DND-41 (cell line): ENCODE measurements around the gene MAGED2.

Source experiments
- ATAC-seq: fragments of 200-7000 bp; cut with Tn5 transposase; 3 replicates; pipeline ENCODE4 v1.9.1; 2021; ENCODE audit warnings: low read depth; ENCODE audit not compliant: insufficient read depth
- DNase-seq: peaks from one replicate; pipeline ENCODE4 v3.0.0-alpha.2; 2020
- H2AFZ ChIP-seq: 2 replicates; pipeline ENCODE4 v1.6.0; 2012; ENCODE audit warnings: low read depth, low read length
- H3K27ac ChIP-seq: 2 replicates; pipeline ENCODE4 v1.5.1; 2012; ENCODE audit warnings: low read length, inconsistent platforms
- H3K27me3 ChIP-seq: fragments of 200-600 bp; sonication (generic); 2 replicates; pipeline ENCODE4 v1.6.0; 2012; ENCODE audit warnings: low read length, mild to moderate bottlenecking, inconsistent platforms; ENCODE audit not compliant: insufficient read depth, poor library complexity
- H3K36me3 ChIP-seq: 2 replicates; pipeline ENCODE4 v1.5.1; 2012; ENCODE audit warnings: low read length, inconsistent platforms; ENCODE audit not compliant: insufficient read depth
- H3K4me1 ChIP-seq: 2 replicates; pipeline ENCODE4 v1.5.1; 2012; ENCODE audit warnings: mild to moderate bottlenecking, low read length; ENCODE audit not compliant: insufficient read depth
- H3K4me2 ChIP-seq: 2 replicates; pipeline ENCODE4 v1.6.0; 2012; ENCODE audit warnings: mild to moderate bottlenecking, moderate library complexity, low read length, inconsistent platforms; ENCODE audit not compliant: insufficient read depth
- H3K4me3 ChIP-seq, 2 experiments: fragments of 200-600 bp in 1 of 2; shearing (Covaris generic) in 1 of 2; 2 replicates each; pipeline ENCODE4 v1.5.1; 2012 to 2016; ENCODE audit warnings: inconsistent platforms in 2 of 2, low read length in 2 of 2, mild to moderate bottlenecking in 2 of 2, low read depth in 1 of 2, moderate library complexity in 1 of 2
- H3K79me2 ChIP-seq: 2 replicates; pipeline ENCODE4 v1.6.0; 2012; ENCODE audit warnings: low read length, inconsistent platforms; ENCODE audit not compliant: insufficient read depth
- H3K9ac ChIP-seq: 2 replicates; pipeline ENCODE4 v1.6.0; 2012; ENCODE audit warnings: low read depth, mild to moderate bottlenecking, inconsistent platforms, low read length, moderate library complexity
- H3K9me3 ChIP-seq: 2 replicates; pipeline ENCODE4 v1.5.1; 2012; ENCODE audit warnings: low read length, moderate library complexity, mild to moderate bottlenecking, inconsistent platforms; ENCODE audit not compliant: insufficient read depth, severe bottlenecking
- H4K20me1 ChIP-seq: 2 replicates; pipeline ENCODE4 v1.6.0; 2012; ENCODE audit warnings: low read length; ENCODE audit not compliant: insufficient read depth
- CTCF ChIP-seq: IDR thresholded peaks from 2 replicates; pipeline ENCODE4 v1.5.1; 2012; ENCODE audit warnings: borderline replicate concordance, low read length, moderate library complexity, mild to moderate bottlenecking; ENCODE audit not compliant: poor library complexity, severe bottlenecking; ENCODE audit errors: extremely low read depth
- EZH2 ChIP-seq: IDR thresholded peaks from 3 replicates; pipeline ENCODE4 v1.6.1; 2012; ENCODE audit warnings: borderline replicate concordance, low read depth, mild to moderate bottlenecking, moderate library complexity, low read length, inconsistent platforms; ENCODE audit not compliant: severe bottlenecking

Gene MAGED2

GRCh38 chrX:54819201-54819600, 11.7 kb downstream of the MAGED2 start:
- Histone ChIP-seq H3K4me3 (no peak overlapping the region), H3K4me1 (no peaks in the 10 kb centered on the region), H3K36me3 (peaks cover 13% of the 10 kb centered on the region), H3K9ac (no peak overlapping the region), H3K4me2 (no peak overlapping the region), H4K20me1 (no peaks in the 10 kb centered on the region), H3K27ac (no peak overlapping the region), H3K9me3 (no peaks in the 10 kb centered on the region), H2AFZ (no peak overlapping the region), H3K79me2 (no peaks in the 10 kb centered on the region), H3K27me3 (no peaks in the 10 kb centered on the region)
- TF ChIP-seq EZH2, result no peak
- no peak for TF ChIP-seq CTCF
- DNase-seq (no peak), ATAC-seq (no peak)

- H3K27ac ChIP-seq, result no peak overlapping the region
- ATAC-seq, result no peak
Observed at GRCh38 chrX:54820737-54821136, 13.2 kb downstream of the MAGED2 start.

GRCh38 chrX:54821310-54821709, 13.8 kb downstream of the MAGED2 start:
- Histone ChIP-seq H2AFZ (no peak overlapping the region), H3K27ac (no peak overlapping the region), H3K9ac (no peak overlapping the region), H3K4me2 (no peak overlapping the region), H3K4me3 (no peak overlapping the region), H3K79me2 (no peaks in the 10 kb centered on the region), H3K9me3 (no peaks in the 10 kb centered on the region), H3K36me3 (no peaks in the 10 kb centered on the region), H3K4me1 (no peaks in the 10 kb centered on the region), H4K20me1 (no peaks in the 10 kb centered on the region), H3K27me3 (no peaks in the 10 kb centered on the region)
- TF ChIP-seq EZH2, result no peak
- no peak for TF ChIP-seq CTCF
- no peak for DNase-seq
- no peak for ATAC-seq

More at GRCh38 chrX:54820737-54821136, 13.2 kb downstream of the MAGED2 start:
- Histone ChIP-seq H2AFZ (no peak overlapping the region), H4K20me1 (no peaks in the 10 kb centered on the region), H3K36me3 (no peaks in the 10 kb centered on the region), H3K79me2 (no peaks in the 10 kb centered on the region), H3K4me3 (no peak overlapping the region), H3K27me3 (no peaks in the 10 kb centered on the region), H3K4me1 (no peaks in the 10 kb centered on the region), H3K9ac (no peak overlapping the region), H3K9me3 (no peaks in the 10 kb centered on the region), H3K4me2 (no peak overlapping the region)
- no peak for DNase-seq
- TF ChIP-seq CTCF (no peak), EZH2 (no peak)

- Histone ChIP-seq H3K4me2 (no peak overlapping the region), H3K9ac (no peak overlapping the region), H3K79me2 (no peaks in the 10 kb centered on the region), H3K27me3 (no peaks in the 10 kb centered on the region), H3K27ac (no peak overlapping the region), H3K4me3 (no peak overlapping the region), H4K20me1 (no peaks in the 10 kb centered on the region), H2AFZ (no peak overlapping the region), H3K4me1 (no peaks in the 10 kb centered on the region), H3K9me3 (no peaks in the 10 kb centered on the region), H3K36me3 (no peaks in the 10 kb centered on the region)
- ATAC-seq (no peak), DNase-seq (no peak)
- TF ChIP-seq EZH2, result no peak
- TF ChIP-seq CTCF, result no peak
Observed at GRCh38 chrX:54824195-54824594, 16.6 kb downstream of the MAGED2 start.
